Esophagus squamous epithelium (tissue), 5 donors: Measurements from ENCODE around the gene HOXB6. TPM values are rescaled to one million over a fixed set of nuclear protein-coding genes. Genes with fewer than 3 reads are reported as not detected.

Source experiments
- DNase-seq: peaks from one replicate; lab custom pipeline; 2025; lab: John Stamatoyannopoulos, UW
- H3K27ac ChIP-seq, 4 donors: fragments of 200-600 bp; sonication (generic); one replicate each; pipeline ENCODE4 v1.5.1; 2016 to 2019; ENCODE audit warnings: mild to moderate bottlenecking in 1 of 4
- H3K27me3 ChIP-seq, 4 donors: fragments of 200-600 bp; sonication (generic); 1 replicate in 3 of 4; 2 replicates in 1 of 4; pipeline versions ENCODE4 v1.5.1 to v1.6.0; 2017 to 2021; ENCODE audit warnings: antibody characterized with exemption in 1 of 4
- H3K36me3 ChIP-seq, 3 donors: fragments of 200-600 bp; sonication (generic); one replicate each; pipeline ENCODE4 v1.5.1; 2016 to 2019
- H3K4me1 ChIP-seq, 3 donors: fragments of 200-600 bp; sonication (generic); one replicate each; pipeline ENCODE4 v1.5.1; 2017 to 2019
- H3K4me3 ChIP-seq, 4 donors: fragments of 200-600 bp; sonication (generic); 1 replicate in 3 of 4; 2 replicates in 1 of 4; pipeline ENCODE4 v1.5.1; 2016 to 2019; ENCODE audit warnings: mild to moderate bottlenecking in 2 of 4, moderate library complexity in 1 of 4
- H3K9me3 ChIP-seq, 3 donors: fragments of 200-600 bp; sonication (generic); one replicate each; pipeline ENCODE4 v1.5.1; 2016 to 2019
- POLR2A ChIP-seq, 4 donors: fragments of 450-650 bp; IDR thresholded peaks; one replicate each; pipeline ENCODE4 v1.6.1; 2017; ENCODE audit warnings: antibody characterized with exemption in 4 of 4, mild to moderate bottlenecking in 4 of 4, moderate library complexity in 3 of 4
- WGBS, 2 donors: methylation state at CpG; one replicate each; pipeline ENCODE4 v1.1.5; 2018; 5-methylcytosine and 5-hydroxymethylcytosine counted together
- intact Hi-C: fragments of 100-400 bp; cut with DNase I; formaldehyde crosslinking; loops from one replicate; pipeline ENCODE4 v1.15.0; 2022
- total RNA-seq, 4 donors: library from RNA; depleted of rRNA; stranded (reverse); fragments of >200 nt; gene quantifications; one replicate each; pipeline ENCODE4 v1.1.0, GENCODE V29; 2016
- TF ChIP-seq, protein P1 (sequence below), 6 experiments: fragments of 450-650 bp in 4 of 6; fragments of 200-600 bp in 2 of 6; sonication (generic) in 2 of 6; IDR thresholded peaks; one replicate each; pipeline ENCODE4 v1.5.1; 2016 to 2019; ENCODE audit warnings: antibody characterized with exemption in 6 of 6, mild to moderate bottlenecking in 4 of 6, moderate library complexity in 4 of 6
- donor health status: DM: yes; HTN: yes; CAD: no.

The HOXB6 gene
- total RNA-seq, 4 donors from 2014 or later = 1.3 to 3.1 TPM; not detected in 2

- no peak for DNase-seq
- H3K4me3 ChIP-seq = no peak overlapping the region
- 45 to 56% methylated on average over 6 to 7 of the region's 7 CpGs for WGBS, 2 donors
- peaks cover 4 to 100% (median 72%) of the 10 kb centered on the region in 4 donors for H3K27me3 ChIP-seq
- no peaks in the 10 kb centered on the region for H3K9me3 ChIP-seq
- H3K4me1 ChIP-seq = peaks cover 24 to 60% (median 30%) of the 10 kb centered on the region in 3 donors
- no peak overlapping the region for H3K27ac ChIP-seq
- no peaks in the 10 kb centered on the region for H3K36me3 ChIP-seq
- TF ChIP-seq, protein P1, sequence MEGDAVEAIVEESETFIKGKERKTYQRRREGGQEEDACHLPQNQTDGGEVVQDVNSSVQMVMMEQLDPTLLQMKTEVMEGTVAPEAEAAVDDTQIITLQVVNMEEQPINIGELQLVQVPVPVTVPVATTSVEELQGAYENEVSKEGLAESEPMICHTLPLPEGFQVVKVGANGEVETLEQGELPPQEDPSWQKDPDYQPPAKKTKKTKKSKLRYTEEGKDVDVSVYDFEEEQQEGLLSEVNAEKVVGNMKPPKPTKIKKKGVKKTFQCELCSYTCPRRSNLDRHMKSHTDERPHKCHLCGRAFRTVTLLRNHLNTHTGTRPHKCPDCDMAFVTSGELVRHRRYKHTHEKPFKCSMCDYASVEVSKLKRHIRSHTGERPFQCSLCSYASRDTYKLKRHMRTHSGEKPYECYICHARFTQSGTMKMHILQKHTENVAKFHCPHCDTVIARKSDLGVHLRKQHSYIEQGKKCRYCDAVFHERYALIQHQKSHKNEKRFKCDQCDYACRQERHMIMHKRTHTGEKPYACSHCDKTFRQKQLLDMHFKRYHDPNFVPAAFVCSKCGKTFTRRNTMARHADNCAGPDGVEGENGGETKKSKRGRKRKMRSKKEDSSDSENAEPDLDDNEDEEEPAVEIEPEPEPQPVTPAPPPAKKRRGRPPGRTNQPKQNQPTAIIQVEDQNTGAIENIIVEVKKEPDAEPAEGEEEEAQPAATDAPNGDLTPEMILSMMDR (IDR thresholded peaks at IDR 0.05) = no peak
- no peak for TF ChIP-seq POLR2A (IDR thresholded peaks at IDR 0.05)
- intact Hi-C loops = loop anchor here (5.0 kb wide), 1 partner anchor 251 kb away; no protein-coding TSS in a partner anchor
Observed at GRCh38 chr17:48598736-48599135, 6.0 kb downstream of the HOXB6 start.

DNA sequence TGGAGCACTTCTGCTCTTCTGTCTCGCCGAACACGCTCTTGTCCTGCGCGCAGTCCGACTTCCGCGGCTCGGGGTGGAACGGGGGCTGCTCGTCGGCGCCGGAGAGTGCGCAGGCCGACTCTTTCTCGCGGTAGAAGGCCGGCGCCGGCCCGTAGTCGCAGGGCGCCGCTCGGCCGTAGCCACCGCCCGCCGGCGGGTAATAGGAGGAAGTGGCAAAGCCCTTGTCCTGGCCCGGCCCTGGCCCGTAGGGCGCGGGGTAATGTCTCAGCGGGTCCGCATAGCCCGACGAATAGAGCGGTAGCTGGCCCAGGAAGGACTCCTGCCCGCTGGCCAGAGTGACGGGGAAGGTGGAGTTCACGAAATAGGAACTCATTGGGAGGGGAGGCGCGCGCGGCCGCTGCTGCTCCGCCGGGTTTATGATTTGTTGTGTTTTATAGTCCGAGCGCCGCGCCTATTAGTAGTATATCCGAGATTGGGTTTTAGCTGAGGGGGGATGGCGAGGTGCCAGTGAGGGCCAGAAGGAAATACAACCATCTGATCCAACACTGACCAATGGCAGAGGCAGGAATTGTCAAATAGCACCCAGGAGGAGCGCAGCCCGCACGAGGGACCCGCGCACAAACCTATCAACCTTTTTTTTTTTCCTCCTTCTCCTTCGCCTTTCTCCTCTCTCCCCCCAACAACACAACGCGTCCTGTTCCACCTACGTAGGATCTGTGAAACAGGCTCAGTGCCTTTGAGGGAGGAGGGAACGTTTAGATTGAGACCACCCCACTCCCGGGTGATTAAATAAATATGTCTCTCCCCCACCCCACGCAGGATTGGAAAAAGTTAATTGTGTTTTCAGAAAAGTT lies 6.8 kb downstream of the HOXB6 start:
- intact Hi-C loops = loop anchor here (5.0 kb wide), 1 partner anchor 251 kb away; no protein-coding TSS in a partner anchor
- Histone ChIP-seq H3K27ac (peak overlapping the region in 3 of 4 donors; percentile 18 to 47 (median 32)), H3K4me3 (peak overlapping the region; percentile 28 to 72 (median 42)), H3K36me3 (no peaks in the 10 kb centered on the region), H3K27me3 (peaks cover 4 to 100% (median 67%) of the 10 kb centered on the region in 4 donors), H3K4me1 (peaks cover 24 to 60% (median 37%) of the 10 kb centered on the region in 3 donors), H3K9me3 (no peaks in the 10 kb centered on the region)
- no peak for DNase-seq
- TF ChIP-seq POLR2A (IDR thresholded peaks at IDR 0.05) = no peak
- TF ChIP-seq, protein P1 (IDR thresholded peaks at IDR 0.05) = no peak
- 4% methylated on average over 15 to 26 of the region's 68 CpGs for WGBS, 2 donors

DNA sequence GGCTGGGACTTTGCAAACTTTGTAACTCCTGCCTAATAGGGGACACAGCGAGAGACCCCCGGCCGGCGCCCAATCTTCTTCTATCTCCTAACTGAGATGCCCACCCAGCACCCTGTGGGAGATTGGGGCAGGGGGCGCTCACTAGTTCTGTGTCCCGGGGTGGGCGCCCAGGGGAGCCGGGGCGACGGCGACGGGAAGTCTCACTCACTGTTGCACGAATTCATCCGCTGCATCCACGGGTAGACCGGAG lies 7.3 kb downstream of the HOXB6 start:
- TF ChIP-seq POLR2A (IDR thresholded peaks at IDR 0.05) = no peak
- TF ChIP-seq, protein P1 (IDR thresholded peaks at IDR 0.05) = no peak
- H3K4me1 ChIP-seq = peaks cover 23 to 60% (median 41%) of the 10 kb centered on the region in 3 donors
- intact Hi-C loops = loop anchor here (5.0 kb wide), 1 partner anchor 250 kb away; no protein-coding TSS in a partner anchor
- no peaks in the 10 kb centered on the region for H3K36me3 ChIP-seq
- 0% methylated on average over 12 of the region's 16 CpGs; no CpG with 5 or more reads in 1 of the 2 donors for WGBS, 2 donors
- DNase-seq = no peak
- H3K9me3 ChIP-seq = no peaks in the 10 kb centered on the region
- H3K27me3 ChIP-seq = peaks cover 4 to 100% (median 66%) of the 10 kb centered on the region in 4 donors
- peak overlapping the region; percentile 28 to 72 (median 42) for H3K4me3 ChIP-seq
- H3K27ac ChIP-seq = peak overlapping the region in 3 of 4 donors; percentile 18 to 47 (median 32)

DNA sequence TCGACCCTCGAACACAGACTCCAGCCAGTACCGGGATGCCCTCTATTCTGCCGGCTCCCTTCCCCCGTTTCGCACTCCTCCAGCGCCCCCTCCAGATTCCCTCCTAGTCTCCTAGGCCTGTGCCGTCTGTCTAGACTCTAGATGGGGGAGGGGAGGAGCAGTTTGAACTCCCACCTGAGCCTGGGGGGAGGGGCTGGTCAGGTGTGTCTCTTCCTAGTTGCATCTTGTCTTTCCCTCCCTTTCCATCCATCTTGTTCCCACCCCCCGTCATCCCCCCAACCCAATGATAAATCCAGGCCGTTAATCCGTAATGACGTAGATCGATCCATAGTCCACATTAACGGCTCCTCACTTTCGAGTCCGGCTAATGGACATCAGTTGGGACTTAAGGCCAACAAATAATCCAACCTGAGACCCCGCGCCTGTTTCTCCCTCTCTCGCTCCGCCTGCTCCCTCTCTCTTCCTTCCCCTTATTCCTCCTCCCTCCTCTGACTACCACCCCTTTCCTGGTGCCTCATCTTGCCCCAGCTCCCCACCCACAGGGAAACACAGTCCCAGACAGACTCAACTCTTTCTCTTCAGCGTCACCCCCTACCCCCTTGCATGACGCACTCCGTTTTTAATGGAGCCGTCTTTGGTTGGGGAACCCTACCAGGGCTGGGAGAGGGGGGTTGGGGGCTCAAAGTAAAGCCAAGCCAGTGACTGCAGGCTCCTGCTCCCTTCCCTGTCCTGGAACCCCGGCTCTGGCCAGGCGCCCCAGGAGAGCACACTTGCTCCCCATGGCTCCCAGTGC lies 7.9 kb downstream of the HOXB6 start:
- no peak for TF ChIP-seq POLR2A (IDR thresholded peaks at IDR 0.05)
- TF ChIP-seq, protein P1 (IDR thresholded peaks at IDR 0.05) = no peak
- H3K27me3 ChIP-seq = peaks cover 4 to 100% (median 64%) of the 10 kb centered on the region in 4 donors
- DNase-seq = no peak
- peak overlapping the region in 1 of 4 donors; percentile 18 for H3K27ac ChIP-seq
- no peaks in the 10 kb centered on the region for H3K36me3 ChIP-seq
- no peaks in the 10 kb centered on the region for H3K9me3 ChIP-seq
- H3K4me1 ChIP-seq = peaks cover 19 to 60% (median 43%) of the 10 kb centered on the region in 3 donors
- H3K4me3 ChIP-seq = peak overlapping the region; percentile 28 to 72 (median 42)
- intact Hi-C loops = loop anchor here (5.0 kb wide), 1 partner anchor 250 kb away; no protein-coding TSS in a partner anchor
- WGBS, 2 donors = 9 to 16% methylated on average over 19 to 21 of the region's 26 CpGs
